ENCODE measurements around the gene PPP2R5E. TPM values are rescaled to one million over a fixed set of nuclear protein-coding genes. Genes with fewer than 3 reads are reported as not detected.

Gene PPP2R5E
- total and polyA plus RNA-seq, 2 of the 8 experiments (the other 6 are each of a cell fraction or from before 2014, with no cell fraction given): 6.8 to 64.6 TPM

- H3K23me2 ChIP-seq (ENCODE audit: low read depth, low read length): no peaks in the 10 kb centered on the region
- no peak overlapping the region for H2BK120ac ChIP-seq (replicated peaks; ENCODE audit: low read depth, low read length)
- no peak overlapping the region for H3K4ac ChIP-seq (replicated peaks; ENCODE audit: insufficient read length, low read depth, low read length)
- no peak overlapping the region for H3K18ac ChIP-seq (ENCODE audit: extremely low read depth, low read length)
- CTCF ChIA-PET (ENCODE audit: partially characterized antibody): no interaction called here
- H4K20me1 ChIP-seq (replicated peaks in 1 of 2; ENCODE audit: control insufficient read depth in 1 of 2, insufficient read depth in 2 of 2, low read length in 2 of 2): no peaks in the 10 kb centered on the region
- no peak overlapping the region for H2AFZ ChIP-seq (ENCODE audit: low read length)
- no peaks in the 10 kb centered on the region for H3K27me3 ChIP-seq (replicated peaks in 1 of 4; ENCODE audit: control insufficient read depth in 3 of 4, extremely low read depth in 1 of 4, insufficient read depth in 3 of 4, low read length in 3 of 4)
- TF ChIP-seq CEBPB (IDR thresholded peaks at IDR 0.05; ENCODE audit: low read depth, low read length) (no peak), KDM4A (IDR thresholded peaks at IDR 0.05; ENCODE audit: low read depth, low read length, severe bottlenecking) (no peak), JUN (IDR thresholded peaks at IDR 0.05; ENCODE audit: low read depth, low read length) (no peak), BRCA1 (IDR thresholded peaks at IDR 0.05; ENCODE audit: low read depth, low read length) (no peak), KDM1A (IDR thresholded peaks at IDR 0.05; ENCODE audit: borderline replicate concordance, low read length) (no peak), ZNF274 (IDR thresholded peaks at IDR 0.05; ENCODE audit: borderline replicate concordance, extremely low read depth, low read length) (no peak), MAX (IDR thresholded peaks at IDR 0.05) (no peak), SP2 (IDR thresholded peaks at IDR 0.05; ENCODE audit: low read length) (no peak), TAF1 (IDR thresholded peaks at IDR 0.05; ENCODE audit: low read depth, low read length) (no peak), PHF8 (conservative IDR thresholded peaks at IDR 0.05; ENCODE audit: low read depth, low read length) (no peak), RNF2 (IDR thresholded peaks at IDR 0.05; ENCODE audit: borderline replicate concordance, low read depth, low read length, missing control alignments, poor library complexity, severe bottlenecking) (no peak), KDM5A (IDR thresholded peaks at IDR 0.05; ENCODE audit: low read length) (no peak), GTF2F1 (IDR thresholded peaks at IDR 0.05; ENCODE audit: borderline replicate concordance, low read depth, low read length) (no peak), SP4 (IDR thresholded peaks at IDR 0.05; ENCODE audit: low read length) (no peak), SIRT6 (IDR thresholded peaks at IDR 0.05; ENCODE audit: low read length) (no peak), HDAC6 (IDR thresholded peaks at IDR 0.05; ENCODE audit: low read depth, low read length) (no peak)
- DNase-seq (ENCODE audit: low read depth in 1 of 2, low spot score in 2 of 2): no peak
- H3K9me3 ChIP-seq (ENCODE audit: insufficient read depth in 2 of 2, low read depth in 1 of 2, low read length in 1 of 2): no peaks in the 10 kb centered on the region
- no peaks in the 10 kb centered on the region for H3K36me3 ChIP-seq (ENCODE audit: control insufficient read depth in 2 of 4, insufficient read depth in 4 of 4, low read length in 3 of 4)
- no peak overlapping the region for H3K56ac ChIP-seq (replicated peaks; ENCODE audit: insufficient read length, low read depth, low read length)
- no peak overlapping the region for H3K4me2 ChIP-seq (ENCODE audit: insufficient read depth in 1 of 2, low read depth in 2 of 2, low read length in 2 of 2)
- WGBS, 2 experiments (ENCODE audit: extremely low coverage in 1 of 2, insufficient coverage in 1 of 2, insufficient read length in 1 of 2, insufficient replicate concordance in 2 of 2, low coverage in 1 of 2, low lambda C conversion rate in 2 of 2, missing lambda C conversion rate in 1 of 2): 81% methylated on average over 1 of the region's 1 CpG; no CpG with 5 or more reads in 1 of the 2 experiments
- no peaks in the 10 kb centered on the region for H3K79me2 ChIP-seq (ENCODE audit: control insufficient read depth in 1 of 2, insufficient read depth in 2 of 2, low read length in 2 of 2)
- H2AK5ac ChIP-seq (ENCODE audit: low read depth, low read length): no peak overlapping the region
- H2BK20ac ChIP-seq (ENCODE audit: low read length): no peak overlapping the region
- POLR2A ChIA-PET (ENCODE audit: partially characterized antibody): no interaction called here
- no peak overlapping the region for H4K8ac ChIP-seq (ENCODE audit: extremely low read depth, insufficient read depth, low read length)
- no peak for FAIRE-seq
- H3K23ac ChIP-seq (ENCODE audit: insufficient read length): no peak overlapping the region
- H3K27ac ChIP-seq (ENCODE audit: low read depth, low read length): no peak overlapping the region
- no peaks in the 10 kb centered on the region for H3K4me1 ChIP-seq (replicated peaks in 1 of 4; ENCODE audit: control insufficient read depth in 3 of 4, insufficient read depth in 4 of 4, low read length in 3 of 4)
- H2BK5ac ChIP-seq (ENCODE audit: low read depth, low read length): no peak overlapping the region
- no peak overlapping the region for H3K14ac ChIP-seq (ENCODE audit: insufficient read length)
- no peak overlapping the region for H2BK15ac ChIP-seq (ENCODE audit: low read length)
- H4K91ac ChIP-seq (replicated peaks; ENCODE audit: insufficient read length, low read length): no peak overlapping the region
- H3K9ac ChIP-seq (replicated peaks in 1 of 4; ENCODE audit: extremely low read depth in 1 of 4, low read depth in 3 of 4, low read length in 3 of 4): no peak overlapping the region
- no peaks in the 10 kb centered on the region for H3K79me1 ChIP-seq (ENCODE audit: low read depth, low read length)
- H3K4me3 ChIP-seq (ENCODE audit: extremely low read depth in 1 of 4, insufficient read depth in 2 of 4, low read depth in 3 of 4, low read length in 4 of 4): no peak overlapping the region
- no peak overlapping the region for H4K5ac ChIP-seq (ENCODE audit: insufficient read length, low read depth, low read length)
- H2BK12ac ChIP-seq (ENCODE audit: low read depth, low read length): no peak overlapping the region
Observed at GRCh38 chr14:63343878-63344277, 199.3 kb downstream of the PPP2R5E start.

Data from H1 (cell line).